Uterus (tissue), 2 donors: ENCODE results near the gene NHP2.

Experiments
- CTCF ChIP-seq, 4 experiments: fragments of 200-600 bp in 2 of 4; fragments of 450-650 bp in 2 of 4; sonication (generic) in 2 of 4; IDR thresholded peaks; one replicate each; pipeline ENCODE4 v1.5.1; 2016 to 2019; ENCODE audit warnings: antibody characterized with exemption in 4 of 4, mild to moderate bottlenecking in 2 of 4, moderate library complexity in 1 of 4
- POLR2A ChIP-seq, 2 donors: fragments of 450-650 bp; IDR thresholded peaks; one replicate each; pipeline ENCODE4 v1.6.1; 2016; ENCODE audit warnings: antibody characterized with exemption in 2 of 2, mild to moderate bottlenecking in 1 of 2, moderate library complexity in 1 of 2

GRCh38 chr5:178112545-178112944 lies 41.1 kb downstream of the NHP2 start:
- TF ChIP-seq CTCF (IDR thresholded peaks at IDR 0.05), result no peak
- TF ChIP-seq POLR2A (IDR thresholded peaks at IDR 0.05), result no peak
